C4-2B (cell line): Measurements from ENCODE around the gene TMEM101.
"Not testable (repeated sequence)": the region's sequence is repeated elsewhere in the genome, so short reads cannot be mapped to it uniquely, and the experiment has no call there.

Experiments used
- H3K27ac ChIP-seq: fragments of 450-650 bp; 2 replicates; pipeline ENCODE4 v1.5.1; 2017
- ZFX ChIP-seq: fragments of 450-650 bp; IDR thresholded peaks from 2 replicates; pipeline ENCODE4 v1.6.1; 2017
- TF ChIP-seq, protein P1 (sequence below): fragments of 450-650 bp; conservative IDR thresholded peaks from 2 replicates; pipeline ENCODE4 v1.5.1; 2017; ENCODE audit warnings: mild to moderate bottlenecking

The TMEM101 gene

DNA sequence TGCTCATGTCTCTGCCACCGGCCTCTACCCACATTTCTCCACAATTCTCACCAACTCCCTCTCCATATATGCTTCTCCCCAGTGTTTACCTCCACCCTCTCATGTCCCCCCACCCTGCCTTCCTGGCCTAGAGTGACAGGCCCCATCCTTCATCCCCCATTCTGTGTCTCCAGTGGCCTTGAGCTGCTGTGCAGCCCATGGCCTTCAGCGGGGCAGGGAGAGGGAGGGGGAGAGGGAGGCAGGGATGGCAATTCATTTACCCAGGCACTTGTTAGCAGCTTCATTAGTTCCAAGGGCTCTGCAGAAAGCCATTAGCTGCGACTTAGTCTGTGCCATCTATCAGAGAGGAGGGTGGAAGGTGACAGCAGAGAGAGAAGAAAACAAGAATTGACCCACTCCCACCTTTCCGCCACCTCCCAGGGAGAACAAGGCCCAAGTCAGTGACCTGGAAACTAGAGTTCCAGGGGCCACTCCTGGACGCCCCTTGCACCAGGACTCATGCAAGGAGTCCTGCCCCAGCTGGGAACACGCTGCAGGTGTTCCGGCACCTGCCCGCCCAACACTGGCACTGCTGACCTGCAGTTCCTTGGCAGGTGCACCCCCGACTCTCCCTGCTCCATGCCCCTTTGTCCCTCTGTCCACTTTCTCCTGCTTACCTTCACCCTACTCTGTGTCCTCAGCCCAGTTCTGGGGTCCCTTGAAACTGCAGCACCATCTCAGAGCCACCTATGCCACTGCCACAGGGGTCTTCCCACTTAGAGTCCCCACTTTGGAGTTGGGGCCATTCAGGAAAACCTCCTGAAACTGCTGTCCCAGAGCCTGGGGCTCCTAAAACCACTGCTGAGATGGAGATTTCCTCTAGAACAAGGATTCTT lies 37.6 kb downstream of the TMEM101 start:
- no peak overlapping the region for H3K27ac ChIP-seq
- TF ChIP-seq, protein P1, sequence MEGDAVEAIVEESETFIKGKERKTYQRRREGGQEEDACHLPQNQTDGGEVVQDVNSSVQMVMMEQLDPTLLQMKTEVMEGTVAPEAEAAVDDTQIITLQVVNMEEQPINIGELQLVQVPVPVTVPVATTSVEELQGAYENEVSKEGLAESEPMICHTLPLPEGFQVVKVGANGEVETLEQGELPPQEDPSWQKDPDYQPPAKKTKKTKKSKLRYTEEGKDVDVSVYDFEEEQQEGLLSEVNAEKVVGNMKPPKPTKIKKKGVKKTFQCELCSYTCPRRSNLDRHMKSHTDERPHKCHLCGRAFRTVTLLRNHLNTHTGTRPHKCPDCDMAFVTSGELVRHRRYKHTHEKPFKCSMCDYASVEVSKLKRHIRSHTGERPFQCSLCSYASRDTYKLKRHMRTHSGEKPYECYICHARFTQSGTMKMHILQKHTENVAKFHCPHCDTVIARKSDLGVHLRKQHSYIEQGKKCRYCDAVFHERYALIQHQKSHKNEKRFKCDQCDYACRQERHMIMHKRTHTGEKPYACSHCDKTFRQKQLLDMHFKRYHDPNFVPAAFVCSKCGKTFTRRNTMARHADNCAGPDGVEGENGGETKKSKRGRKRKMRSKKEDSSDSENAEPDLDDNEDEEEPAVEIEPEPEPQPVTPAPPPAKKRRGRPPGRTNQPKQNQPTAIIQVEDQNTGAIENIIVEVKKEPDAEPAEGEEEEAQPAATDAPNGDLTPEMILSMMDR = no peak
- no peak for TF ChIP-seq ZFX

- TF ChIP-seq, protein P1 = no peak
- TF ChIP-seq ZFX = no peak
- H3K27ac ChIP-seq = no peak overlapping the region
These were observed 38.9 kb downstream of the TMEM101 start for GRCh38 chr17:43975898-43976297.

GRCh38 chr17:43974382-43975266 lies 40.1 kb downstream of the TMEM101 start:
- no peak overlapping the region for H3K27ac ChIP-seq
- TF ChIP-seq, protein P1 = no peak

DNA sequence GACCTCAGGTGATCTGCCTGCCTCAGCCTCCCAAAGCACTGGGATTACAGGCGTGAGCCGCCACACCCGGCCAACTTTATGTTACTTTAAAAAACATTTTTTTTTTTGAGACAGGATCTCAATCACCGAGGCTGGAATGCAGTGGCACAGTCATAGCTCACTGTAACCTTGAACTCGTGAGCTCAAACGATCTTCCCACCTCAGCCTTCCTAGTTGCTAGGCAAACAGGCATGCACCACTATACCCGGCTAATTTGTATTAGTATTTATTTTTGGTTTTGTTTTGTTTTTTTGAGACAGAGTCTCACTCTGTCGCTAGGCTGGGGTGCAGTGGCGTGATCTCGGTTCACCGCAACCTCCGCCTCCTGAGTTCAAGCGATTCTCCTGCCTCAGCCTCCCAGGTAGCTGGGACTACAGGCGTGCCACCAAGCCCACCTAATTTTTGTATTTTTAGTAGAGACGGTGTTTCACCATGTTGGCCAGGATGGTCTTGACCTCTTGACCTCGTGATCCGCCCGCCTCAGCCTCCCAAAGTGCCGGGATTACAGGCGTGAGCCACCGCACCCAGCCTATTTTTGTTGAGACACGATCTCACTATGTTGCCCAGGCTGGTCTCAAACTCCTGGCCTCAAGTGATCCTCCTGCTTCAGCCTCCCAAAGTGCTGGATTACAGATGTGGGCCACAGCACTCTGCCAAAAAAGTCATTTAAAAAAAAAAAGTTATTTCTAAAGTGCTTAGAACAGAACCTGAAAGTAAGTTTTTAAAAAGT lies 42.1 kb downstream of the TMEM101 start:
- not testable (repeated sequence) for H3K27ac ChIP-seq

GRCh38 chr17:43971436-43971835 lies 43.3 kb downstream of the TMEM101 start:
- not testable (repeated sequence) for H3K27ac ChIP-seq

- H3K27ac ChIP-seq = no peak overlapping the region
These were observed 44.4 kb downstream of the TMEM101 start for GRCh38 chr17:43970366-43970765.

GRCh38 chr17:43967251-43967875 lies 47.4 kb downstream of the TMEM101 start:
- TF ChIP-seq, protein P1 = no peak
- TF ChIP-seq ZFX = no peak
- no peak overlapping the region for H3K27ac ChIP-seq

More at GRCh38 chr17:43970366-43970765, 44.4 kb downstream of the TMEM101 start:
- TF ChIP-seq, protein P1 = no peak
- TF ChIP-seq ZFX = no peak
